A549 (cell line): ENCODE data around the gene AHR. TPM values are rescaled to one million over a fixed set of nuclear protein-coding genes. Genes with fewer than 3 reads are reported as not detected.

Source experiments
- ATAC-seq, 2 experiments: fragments of 200-7000 bp in 1 of 2; fragments of >200 bp in 1 of 2; cut with Nextera tagmentation in 1 of 2; cut with Tn5 transposase in 1 of 2; 3 replicates each; pipeline versions ENCODE4 v1.8.0 to v1.9.1; 2018 to 2020; ENCODE audit warnings: mild to moderate bottlenecking in 1 of 2, moderate library complexity in 1 of 2
- CTCF ChIA-PET: fragments of 300-600 bp; sonication (Branson Sonifier 250); formaldehyde crosslinking; extraction: SDS; loops from one replicate; lab custom pipeline; 2021; ENCODE audit warnings: antibody characterized with exemption, inconsistent platforms; lab: Yijun Ruan, JAX
- POLR2A ChIA-PET: fragments of 350-600 bp; formaldehyde crosslinking; extraction: SDS; loops from one replicate; lab custom pipeline; 2021; ENCODE audit warnings: antibody characterized with exemption, inconsistent platforms; lab: Yijun Ruan, JAX
- DNase-seq, 2 experiments: peaks; one replicate each; pipeline versions ENCODE4 v3.0.0 to v3.0.0-alpha.2; 2011 to 2016; ENCODE audit warnings: low read depth in 1 of 2, low spot score in 1 of 2
- FAIRE-seq: peaks from 2 replicates; lab custom pipeline; 2011; peaks lifted over from hg19 to GRCh38; lab: Jason Lieb, UNC
- H3K27ac ChIP-seq, 2 experiments: fragments of >200 bp; sonication (Bioruptor Twin); formaldehyde crosslinking; 3 replicates each; pipeline ENCODE4 v1.5.1; 2016 to 2017
- H3K4me1 ChIP-seq: fragments of >200 bp; sonication (Bioruptor Twin); formaldehyde crosslinking; 3 replicates; pipeline ENCODE4 v1.6.1; 2016
- H3K4me2 ChIP-seq: fragments of >200 bp; sonication (Bioruptor Twin); formaldehyde crosslinking; 3 replicates; pipeline ENCODE4 v1.6.1; 2016
- H3K4me3 ChIP-seq: fragments of >200 bp; sonication (Bioruptor Twin); formaldehyde crosslinking; 3 replicates; pipeline ENCODE4 v1.5.1; 2016
- H3K9me3 ChIP-seq: fragments of >200 bp; sonication (Bioruptor Twin); formaldehyde crosslinking; 3 replicates; pipeline ENCODE4 v1.6.1; 2016
- BCL3 ChIP-seq: fragments of >200 bp; sonication (Bioruptor Twin); formaldehyde crosslinking; IDR thresholded peaks from 3 replicates; pipeline ENCODE4 v1.6.1; 2016
- CBX2 ChIP-seq: fragments of 200-600 bp; sonication (generic); IDR thresholded peaks from 2 replicates; pipeline ENCODE4 v1.6.1; 2016; ENCODE audit warnings: low read depth, mild to moderate bottlenecking, borderline replicate concordance
- CEBPB ChIP-seq, 2 experiments: fragments of >200 bp in 1 of 2; sonication (Bioruptor Twin) in 1 of 2; formaldehyde crosslinking in 1 of 2; IDR thresholded peaks; 2 replicates each; pipeline ENCODE4 v1.6.1; 2012 to 2016
- CHD2 ChIP-seq: fragments of 150-350 bp; IDR thresholded peaks from 2 replicates; pipeline ENCODE4 v1.6.1; 2014; ENCODE audit warnings: low read length; ENCODE audit not compliant: partially characterized antibody
- CHD4 ChIP-seq: fragments of 200-600 bp; sonication (generic); IDR thresholded peaks from 2 replicates; pipeline ENCODE4 v1.6.1; 2016; ENCODE audit warnings: antibody characterized with exemption, mild to moderate bottlenecking, borderline replicate concordance
- CTCF ChIP-seq: fragments of >200 bp; sonication (Bioruptor Twin); formaldehyde crosslinking; IDR thresholded peaks from 3 replicates; pipeline ENCODE4 v1.5.1; 2016
- E2F6 ChIP-seq: IDR thresholded peaks from 2 replicates; pipeline ENCODE4 v1.6.1; 2012; ENCODE audit warnings: low read depth, borderline replicate concordance
- EHF ChIP-seq: fragments of 250-450 bp; sonication (Bioruptor Pico); IDR thresholded peaks from 2 replicates; pipeline ENCODE4 v1.5.0; 2020; ENCODE audit warnings: mild to moderate bottlenecking
- ELK1 ChIP-seq: fragments of 150-350 bp; IDR thresholded peaks from 2 replicates; pipeline ENCODE4 v1.6.1; 2014; ENCODE audit warnings: low read depth, mild to moderate bottlenecking, low read length
- EP300 ChIP-seq, 2 experiments: fragments of >200 bp; sonication (Bioruptor Twin); formaldehyde crosslinking; IDR thresholded peaks; 2 replicates in 1 of 2; 3 replicates in 1 of 2; pipeline ENCODE4 v1.6.1; 2016 to 2017
- GATA3 ChIP-seq: IDR thresholded peaks from 2 replicates; pipeline ENCODE4 v1.6.1; 2012; ENCODE audit warnings: borderline replicate concordance
- MAFK ChIP-seq: fragments of 450-650 bp; IDR thresholded peaks from 2 replicates; pipeline ENCODE4 v1.6.1; 2014; ENCODE audit not compliant: partially characterized antibody
- MAX ChIP-seq: IDR thresholded peaks from 2 replicates; pipeline ENCODE4 v1.6.1; 2012
- NPAS2 ChIP-seq: fragments of 250-450 bp; sonication (Bioruptor Pico); IDR thresholded peaks from 2 replicates; pipeline ENCODE4 v1.8.0; 2022; ENCODE audit warnings: mild to moderate bottlenecking, moderate library complexity, borderline replicate concordance
- NR3C1 ChIP-seq: fragments of >200 bp; sonication (Bioruptor Twin); formaldehyde crosslinking; IDR thresholded peaks from 3 replicates; pipeline ENCODE4 v1.6.1; 2017
- PHF8 ChIP-seq: fragments of 200-600 bp; sonication (generic); IDR thresholded peaks from 2 replicates; pipeline ENCODE4 v1.6.1; 2016; ENCODE audit warnings: low read depth, mild to moderate bottlenecking, antibody characterized with exemption, moderate library complexity, borderline replicate concordance
- POLR2A ChIP-seq: IDR thresholded peaks from 2 replicates; pipeline ENCODE4 v1.6.1; 2012; ENCODE audit warnings: mild to moderate bottlenecking, low read length
- POLR2AphosphoS2 ChIP-seq: conservative IDR thresholded peaks from 2 replicates; pipeline ENCODE4 v1.6.1; 2012; ENCODE audit warnings: low read length, improper control_type of control experiment, inconsistent platforms
- RAD21 ChIP-seq, 2 experiments: fragments of >200 bp in 1 of 2; sonication (Bioruptor Twin) in 1 of 2; formaldehyde crosslinking in 1 of 2; IDR thresholded peaks in 1 of 2; conservative IDR thresholded peaks in 1 of 2; 2 replicates in 1 of 2; 3 replicates in 1 of 2; pipeline ENCODE4 v1.6.1; 2012 to 2018; ENCODE audit warnings: inconsistent platforms in 1 of 2
- ZFP36 ChIP-seq: fragments of 450-650 bp; IDR thresholded peaks from 2 replicates; pipeline ENCODE4 v1.6.1; 2014; ENCODE audit warnings: borderline replicate concordance; ENCODE audit not compliant: partially characterized antibody
- WGBS: methylation state at CpG from one replicate; pipeline ENCODE4 v1.1.6; 2017; ENCODE audit errors: missing lambda C conversion rate; 5-methylcytosine and 5-hydroxymethylcytosine counted together
- polyA plus RNA-seq, 4 experiments: library from polyadenylated mRNA; depleted of rRNA in 3 of 4; stranded (reverse); fragments of >200 nt; fragmentation: RNase III in 1 of 4; extraction: RNeasy Plus Mini Kit Qiagen cat#74134 plus additional on column Dnase treatment in 1 of 4; gene quantifications; 2 replicates in 3 of 4; 3 replicates in 1 of 4; pipeline ENCODE4 v1.2.3, GENCODE V29; 2011 to 2017

The AHR gene
- polyA plus RNA-seq, 2 of the 4 experiments (the other 2 are of a cell fraction): 9.1 to 14.3 TPM

- POLR2A ChIA-PET: no interaction called here
- ATAC-seq: no peak
- TF ChIP-seq ZFP36: no peak
- TF ChIP-seq CHD4: no peak
- TF ChIP-seq ELK1: no peak
- TF ChIP-seq, all 56 proteins: peak for 0
- H3K4me3 ChIP-seq: no peak overlapping the region
- H3K4me2 ChIP-seq: no peak overlapping the region
- H3K27ac ChIP-seq: no peak overlapping the region
- H3K9me3 ChIP-seq: peaks cover 37% of the 10 kb centered on the region
- no peak for DNase-seq
- CTCF ChIA-PET: no interaction called here
- H3K4me1 ChIP-seq: no peaks in the 10 kb centered on the region; the same call in 2 of the 3 replicates
- peak; percentile 23 for FAIRE-seq
Observed at GRCh38 chr7:17266565-17266964, 31.9 kb upstream of the AHR start.

- H3K4me1 ChIP-seq: no peaks in the 10 kb centered on the region
- FAIRE-seq: peak; percentile 7
- no peak for ATAC-seq
- DNase-seq: no peak
- peaks cover 37% of the 10 kb centered on the region for H3K9me3 ChIP-seq
- no peak overlapping the region for H3K4me2 ChIP-seq
- POLR2A ChIA-PET: interaction anchor here (0.9 kb wide), 1 partner anchor 29 kb away, joined by 4 read pairs; the partner anchor contains the start of gene AHR
- no peak overlapping the region for H3K27ac ChIP-seq
- H3K4me3 ChIP-seq: no peak overlapping the region
- TF ChIP-seq EP300 (IDR thresholded peaks at IDR 0.05): no peak
- no peak for TF ChIP-seq E2F6
- TF ChIP-seq CTCF: no peak
- no peak for TF ChIP-seq RAD21 (conservative IDR thresholded peaks at IDR 0.05 in 1 of 2, IDR thresholded peaks at IDR 0.05 in 1 of 2)
- TF ChIP-seq GATA3: no peak
- no peak for TF ChIP-seq NPAS2 (CRISPR knock-in tag)
- no peak for TF ChIP-seq PHF8
- TF ChIP-seq POLR2A: no peak
- no peak for TF ChIP-seq MAFK
- TF ChIP-seq MAX: no peak
- TF ChIP-seq CHD2: no peak
- no peak for TF ChIP-seq CEBPB (IDR thresholded peaks at IDR 0.05)
- no peak for TF ChIP-seq POLR2AphosphoS2
- no peak for TF ChIP-seq BCL3
- no peak for TF ChIP-seq NR3C1
- TF ChIP-seq CBX2: no peak
- TF ChIP-seq EHF (CRISPR knock-in tag): no peak
- TF ChIP-seq, all 56 proteins: peak for 0
- WGBS: 41% methylated on average over 3 of the region's 3 CpGs
- CTCF ChIA-PET: interaction anchor here (1.0 kb wide), 1 partner anchor 26 kb away, joined by 3 read pairs; no protein-coding TSS in a partner anchor
Observed at GRCh38 chr7:17269341-17270221, 28.9 kb upstream of the AHR start.
